ENCODE measurements around the gene AK3.
"Not testable (repeated sequence)": the region's sequence is repeated elsewhere in the genome, so short reads cannot be mapped to it uniquely, and the experiment has no call there.

The AK3 gene

GRCh38 chr9:4740638-4741364 is at the start of gene AK3:
AK3 (minus strand) TSS chr9:4741202; CDS start chr9:4741087, 115 bp downstream.
- H3K4me3 ChIP-seq (ENCODE audit: low read depth, low read length) = peak within 1 kb of the TSS; percentile 82
- H3K36me3 ChIP-seq (replicated peaks) = no peaks in the 10 kb centered on the region
- peak; percentile 63 for DNase-seq
- H3K27me3 ChIP-seq (replicated peaks) = no peaks in the 10 kb centered on the region
- peak; percentile 19 for TF ChIP-seq CTCF (IDR thresholded peaks at IDR 0.05; ENCODE audit: low read depth, low read length, missing control alignments)
- H3K27ac ChIP-seq = peak within 1 kb of the TSS; percentile 4
- in situ Hi-C loops (cut with HindIII; ENCODE audit: low pct_ligation_motif_present, low sequenced_read_pairs) = no loop called here

- Histone ChIP-seq H3K4me3 (ENCODE audit: low read depth, low read length) (no peak overlapping the region), H3K27me3 (replicated peaks) (no peaks in the 10 kb centered on the region), H3K36me3 (replicated peaks) (no peaks in the 10 kb centered on the region), H3K27ac (no peak overlapping the region)
- DNase-seq = no peak
- in situ Hi-C loops (cut with HindIII; ENCODE audit: low pct_ligation_motif_present, low sequenced_read_pairs) = no loop called here
- no peak for TF ChIP-seq CTCF (IDR thresholded peaks at IDR 0.05; ENCODE audit: low read depth, low read length, missing control alignments)
Measured at GRCh38 chr9:4788703-4789102, 47.7 kb upstream of the AK3 start.

DNA sequence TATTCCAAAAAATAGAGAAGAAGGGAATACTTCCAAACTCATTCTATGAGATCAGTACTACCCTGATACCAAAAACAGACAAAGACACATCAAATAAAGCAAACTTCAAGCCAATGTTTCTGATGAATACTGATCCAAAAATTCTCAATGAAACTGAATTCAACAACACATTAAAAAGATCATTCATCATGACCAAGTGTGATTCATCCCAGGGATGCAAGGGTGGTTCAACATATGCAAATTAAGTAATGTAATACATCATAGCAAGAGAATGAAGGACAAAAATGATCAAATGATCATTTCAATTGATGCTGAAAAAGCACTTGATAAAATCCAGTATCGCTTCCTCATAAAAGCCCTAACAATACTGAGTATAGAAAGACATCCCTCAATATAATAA is 46.9 kb upstream of the AK3 start:
- Histone ChIP-seq H3K36me3 (replicated peaks) (no peaks in the 10 kb centered on the region), H3K27ac (no peak overlapping the region)
- DNase-seq = no peak

DNA sequence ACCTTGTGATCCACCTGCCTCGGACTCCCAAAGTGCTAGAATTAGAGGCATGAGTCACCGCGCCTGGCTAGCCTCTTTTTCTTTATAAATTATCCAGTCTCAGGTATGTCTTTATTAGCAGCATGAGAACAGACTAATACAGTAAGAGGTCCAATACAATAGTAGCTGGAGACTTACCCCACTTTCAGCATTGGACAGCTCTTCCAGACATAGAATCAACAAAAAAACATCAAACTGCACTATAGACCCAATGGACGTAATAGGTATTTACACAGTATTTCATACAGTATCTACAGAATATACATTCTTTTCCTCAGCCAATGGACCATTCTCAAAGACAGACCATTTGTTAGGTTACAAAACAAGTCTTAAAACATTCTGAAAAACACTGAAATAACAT is 45.6 kb upstream of the AK3 start:
- H3K27ac ChIP-seq = no peak overlapping the region
- no peak overlapping the region for H3K4me3 ChIP-seq (ENCODE audit: low read depth, low read length)
- TF ChIP-seq CTCF (IDR thresholded peaks at IDR 0.05; ENCODE audit: low read depth, low read length, missing control alignments) = no peak
- no peaks in the 10 kb centered on the region for H3K27me3 ChIP-seq (replicated peaks)
- no peaks in the 10 kb centered on the region for H3K36me3 ChIP-seq (replicated peaks)
- no peak for DNase-seq
- in situ Hi-C loops (cut with HindIII; ENCODE audit: low pct_ligation_motif_present, low sequenced_read_pairs) = no loop called here

More for the DNA sequence above, 46.9 kb upstream of the AK3 start:
- no peak for TF ChIP-seq CTCF (IDR thresholded peaks at IDR 0.05; ENCODE audit: low read depth, low read length, missing control alignments)
- Histone ChIP-seq H3K4me3 (ENCODE audit: low read depth, low read length) (no peak overlapping the region), H3K27me3 (replicated peaks) (no peaks in the 10 kb centered on the region)
- in situ Hi-C loops (cut with HindIII; ENCODE audit: low pct_ligation_motif_present, low sequenced_read_pairs) = no loop called here

DNA sequence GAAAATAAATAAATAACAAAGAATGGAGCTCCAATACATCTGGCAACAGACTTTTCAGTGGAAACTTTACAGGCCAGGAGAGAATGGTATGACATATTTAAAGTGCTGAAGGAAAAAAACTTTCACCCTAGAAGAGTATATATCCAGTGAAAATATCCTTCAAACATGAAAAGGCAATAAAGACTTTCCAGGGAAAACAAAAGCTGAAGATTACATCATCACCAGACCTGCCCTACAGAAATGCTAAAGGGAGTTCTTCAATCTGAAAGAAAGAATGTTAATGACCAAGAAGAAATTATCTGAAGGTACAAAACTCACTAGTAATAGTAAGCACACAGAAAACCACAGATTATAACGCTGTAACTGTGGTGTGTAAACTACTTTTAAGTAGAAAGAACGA is 43.4 kb upstream of the AK3 start:
- no peak for DNase-seq
- Histone ChIP-seq H3K27me3 (replicated peaks) (no peaks in the 10 kb centered on the region), H3K27ac (no peak overlapping the region), H3K36me3 (replicated peaks) (no peaks in the 10 kb centered on the region), H3K4me3 (ENCODE audit: low read depth, low read length) (no peak overlapping the region)
- TF ChIP-seq CTCF (IDR thresholded peaks at IDR 0.05; ENCODE audit: low read depth, low read length, missing control alignments) = no peak
- in situ Hi-C loops (cut with HindIII; ENCODE audit: low pct_ligation_motif_present, low sequenced_read_pairs) = no loop called here

DNA sequence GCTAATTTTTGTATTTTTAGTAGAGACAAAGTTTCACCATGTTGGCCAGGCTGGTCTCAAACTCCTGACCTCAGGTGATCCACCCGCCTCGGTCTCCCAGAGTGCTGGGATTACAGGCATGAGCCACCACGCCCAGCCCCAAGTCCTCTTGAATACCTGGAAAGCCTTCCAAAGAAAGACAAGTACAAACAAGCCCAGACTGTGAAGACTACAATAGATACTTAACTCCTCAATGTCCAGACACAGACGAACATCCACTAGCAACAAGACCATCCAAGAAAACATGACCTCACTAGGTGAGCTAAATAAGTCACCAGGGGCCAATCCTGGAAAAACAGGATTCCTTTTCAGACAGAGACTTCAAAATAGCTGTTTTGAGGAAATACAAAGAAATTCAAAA is 42.2 kb upstream of the AK3 start:
- H3K27ac ChIP-seq; H3K36me3 ChIP-seq (replicated peaks); H3K4me3 ChIP-seq (ENCODE audit: low read depth, low read length); H3K27me3 ChIP-seq (replicated peaks); DNase-seq; in situ Hi-C loops (cut with HindIII; ENCODE audit: low pct_ligation_motif_present, low sequenced_read_pairs): not testable (repeated sequence)
